T-cell (primary cell): Measurements from ENCODE around the gene DHRS4L2. TPM values are rescaled to one million over a fixed set of nuclear protein-coding genes. Genes with fewer than 3 reads are reported as not detected.
A peak's percentile ranks its signal among the peaks of the same experiment; 100 is the strongest.
"Not testable (repeated sequence)": the region's sequence is repeated elsewhere in the genome, so short reads cannot be mapped to it uniquely, and the experiment has no call there.

Experiments
- ATAC-seq, 4 experiments: fragments of 200-7000 bp in 3 of 4; fragments of 150-1000 bp in 1 of 4; cut with Tn5 transposase; replicated peaks in 1 of 4; 1 replicate in 3 of 4; 2 replicates in 1 of 4; pipeline ENCODE4 v1.10.0; 2021; ENCODE audit warnings: moderate library complexity in 3 of 4, mild to moderate bottlenecking in 2 of 4, moderate number of reproducible peaks in 1 of 4
- CTCF ChIA-PET, 2 donors: fragments of 300-600 bp; sonication (Branson Sonifier 250); formaldehyde crosslinking; loops; one replicate each; lab custom pipeline; 2022; ENCODE audit warnings: antibody characterized with exemption in 2 of 2; lab: Charles Lee
- POLR2A ChIA-PET, 2 donors: fragments of 300-600 bp; sonication (Branson Sonifier 250); formaldehyde crosslinking; loops; one replicate each; lab custom pipeline; 2022; ENCODE audit warnings: antibody characterized with exemption in 2 of 2; lab: Charles Lee
- DNase-seq, 35 experiments: peaks; one replicate each; pipeline versions ENCODE4 v3.0.0 to v3.0.0-alpha.2; 2013 to 2023
- H3K27ac ChIP-seq: one replicate; pipeline ENCODE4 v1.5.1; 2013; ENCODE audit warnings: low read length
- H3K27me3 ChIP-seq, 2 experiments: replicated peaks in 1 of 2; 1 replicate in 1 of 2; 2 replicates in 1 of 2; pipeline versions ENCODE4 v1.6.1 to v1.7.0; 2013; ENCODE audit warnings: low read length in 1 of 2, mixed read lengths in 1 of 2; ENCODE audit not compliant: control insufficient read depth in 2 of 2, insufficient read depth in 2 of 2; ENCODE audit errors: extremely low read depth in 1 of 2
- H3K36me3 ChIP-seq, 2 donors: 1 replicate in 1 of 2; 2 replicates in 1 of 2; pipeline versions ENCODE4 v1.6.1 to v1.7.0; 2013; ENCODE audit warnings: low read length in 1 of 2; ENCODE audit not compliant: control insufficient read depth in 2 of 2, insufficient read depth in 1 of 2; ENCODE audit errors: extremely low read depth in 1 of 2
- H3K4me1 ChIP-seq, 2 experiments: 1 replicate in 1 of 2; 2 replicates in 1 of 2; pipeline versions ENCODE4 v1.6.1 to v1.7.0; 2013; ENCODE audit warnings: low read length in 2 of 2, mixed read lengths in 1 of 2; ENCODE audit not compliant: insufficient read depth in 2 of 2, control insufficient read depth in 1 of 2; ENCODE audit errors: extremely low read depth in 1 of 2
- H3K4me3 ChIP-seq, 2 donors: 1 replicate in 1 of 2; 2 replicates in 1 of 2; pipeline versions ENCODE4 v1.5.1 to v1.7.0; 2013; ENCODE audit warnings: mild to moderate bottlenecking in 2 of 2, low read length in 1 of 2, moderate library complexity in 1 of 2; ENCODE audit not compliant: control insufficient read depth in 1 of 2; ENCODE audit errors: extremely low read depth in 1 of 2
- H3K9me3 ChIP-seq: 2 replicates; pipeline ENCODE4 v1.7.0; 2013
- H3K27ac Mint-ChIP-seq, 2 donors: one replicate each; pipeline ENCODE4 v1.8.0; 2020 to 2021; ENCODE audit warnings: mild to moderate bottlenecking in 2 of 2, mixed read lengths in 2 of 2
- H3K27me3 Mint-ChIP-seq, 2 donors: one replicate each; pipeline ENCODE4 v1.8.0; 2021 to 2022; ENCODE audit warnings: mixed read lengths in 2 of 2
- H3K36me3 Mint-ChIP-seq: one replicate; pipeline ENCODE4 v1.8.0; 2021; ENCODE audit warnings: mixed read lengths
- H3K4me1 Mint-ChIP-seq, 3 donors: one replicate each; pipeline ENCODE4 v1.8.0; 2020 to 2022; ENCODE audit warnings: mixed read lengths in 3 of 3, mild to moderate bottlenecking in 1 of 3
- H3K4me3 Mint-ChIP-seq, 3 donors: one replicate each; pipeline ENCODE4 v1.8.0; 2020 to 2022; ENCODE audit warnings: mild to moderate bottlenecking in 3 of 3, mixed read lengths in 3 of 3, moderate library complexity in 3 of 3
- H3K9me3 Mint-ChIP-seq, 3 donors: one replicate each; pipeline ENCODE4 v1.8.0; 2020 to 2022; ENCODE audit warnings: mixed read lengths in 3 of 3
- WGBS: methylation state at CpG from one replicate; pipeline ENCODE4 v1.1.5; 2013; ENCODE audit warnings: missing lambda C conversion rate; ENCODE audit not compliant: insufficient coverage; 5-methylcytosine and 5-hydroxymethylcytosine counted together
- total RNA-seq, 35 experiments: library from RNA in 6 of 35; stranded (reverse) in 6 of 35; fragments of 120-200 nt in 1 of 35; gene quantifications; one replicate each; pipeline versions ENCODE4 v1.2.1 to v1.2.4 and lab custom pipeline; 2013 to 2026

Gene DHRS4L2
- total RNA-seq, 5 donors from 2014 or later (not counting 1 experiment from before 2014, with no cell fraction given), result 14.0 to 21.9 (median 16.4) TPM

GRCh38 chr14:24049002-24049401 lies 60.3 kb downstream of the DHRS4L2 start:
- DNase-seq, H3K9me3 Mint-ChIP-seq, ATAC-seq, POLR2A ChIA-PET, H3K9me3 ChIP-seq, H3K27ac Mint-ChIP-seq, H3K4me3 ChIP-seq, H3K36me3 ChIP-seq, H3K27ac ChIP-seq, H3K4me3 Mint-ChIP-seq, CTCF ChIA-PET, H3K36me3 Mint-ChIP-seq: not testable (repeated sequence)
- Mint-ChIP-seq H3K27me3 (peaks cover 16 to 24% of the 10 kb centered on the region in 2 donors), H3K4me1 (peaks cover 16 to 20% (median 18%) of the 10 kb centered on the region in 3 donors)
- H3K27me3 ChIP-seq, result peaks cover 0 to 29% of the 10 kb centered on the region in 2 experiments
- WGBS, result no CpG with 5 or more reads among the region's 2 CpGs
- H3K4me1 ChIP-seq, result peaks cover 2 to 23% of the 10 kb centered on the region in 2 experiments

GRCh38 chr14:24050753-24051152 lies 62.0 kb downstream of the DHRS4L2 start:
- 80% methylated on average over 1 of the region's 8 CpGs for WGBS

GRCh38 chr14:24051176-24051788 lies 62.6 kb downstream of the DHRS4L2 start:
- ChIA-PET CTCF (no interaction called here), POLR2A (no interaction called here)
- peak in 2 of 4 experiments; percentile 9 to 12 for ATAC-seq
- Histone ChIP-seq H3K27me3 (peaks cover 0 to 39% of the 10 kb centered on the region in 2 experiments), H3K36me3 (no peaks in the 10 kb centered on the region), H3K4me1 (peaks cover 2 to 23% of the 10 kb centered on the region in 2 experiments), H3K9me3 (no peaks in the 10 kb centered on the region), H3K27ac (no peak overlapping the region), H3K4me3 (peak overlapping the region; percentile 52 to 53)
- DNase-seq, result peak in 3 of 35 experiments; percentile 5 to 25 (median 11)
- Mint-ChIP-seq H3K4me1 (peaks cover 10 to 20% (median 16%) of the 10 kb centered on the region in 3 donors), H3K27ac (no peak overlapping the region), H3K9me3 (no peaks in the 10 kb centered on the region), H3K36me3 (no peaks in the 10 kb centered on the region), H3K4me3 (peak overlapping the region; percentile 79 to 83 (median 80)), H3K27me3 (peaks cover 11 to 25% of the 10 kb centered on the region in 2 donors)
- 3% methylated on average over 3 of the region's 20 CpGs for WGBS

More at GRCh38 chr14:24050753-24051152, 62.0 kb downstream of the DHRS4L2 start:
- H3K4me3 ChIP-seq, POLR2A ChIA-PET, H3K27ac ChIP-seq, H3K9me3 ChIP-seq, H3K27ac Mint-ChIP-seq, H3K36me3 Mint-ChIP-seq, CTCF ChIA-PET, ATAC-seq, H3K36me3 ChIP-seq, H3K9me3 Mint-ChIP-seq, DNase-seq: not testable (repeated sequence)
- Histone ChIP-seq H3K27me3 (peaks cover 0 to 36% of the 10 kb centered on the region in 2 experiments), H3K4me1 (peaks cover 2 to 23% of the 10 kb centered on the region in 2 experiments)
- H3K4me3 Mint-ChIP-seq, result peak overlapping the region; percentile 79 to 83 (median 80)
- H3K4me1 Mint-ChIP-seq, result peaks cover 12 to 20% (median 16%) of the 10 kb centered on the region in 3 donors
- peaks cover 12 to 26% of the 10 kb centered on the region in 2 donors for H3K27me3 Mint-ChIP-seq

GRCh38 chr14:24051789-24052655 lies 63.3 kb downstream of the DHRS4L2 start, which contains the start of gene CARMIL3:
Gene CARMIL3 (plus strand): TSS chr14:24052009. CDS start chr14:24052154, 145 bp downstream.
- H3K27me3 Mint-ChIP-seq, result peaks cover 11 to 23% of the 10 kb centered on the region in 2 donors
- no peak within 1 kb of the TSS for H3K27ac Mint-ChIP-seq
- POLR2A ChIA-PET, result no interaction called here
- H3K4me1 ChIP-seq, result peaks cover 2 to 23% of the 10 kb centered on the region in 2 experiments
- H3K4me3 Mint-ChIP-seq, result peak within 1 kb of the TSS; percentile 79 to 83 (median 80)
- H3K36me3 ChIP-seq, result no peaks in the 10 kb centered on the region
- H3K4me1 Mint-ChIP-seq, result peaks cover 10 to 20% (median 16%) of the 10 kb centered on the region in 3 donors
- H3K9me3 Mint-ChIP-seq, result no peaks in the 10 kb centered on the region
- ATAC-seq, result peak; percentile 78 to 84 (median 80)
- WGBS, result under 1% methylated on average over 86 of the region's 92 CpGs
- H3K36me3 Mint-ChIP-seq, result no peaks in the 10 kb centered on the region
- no peak within 1 kb of the TSS for H3K27ac ChIP-seq
- peak in 32 of 35 experiments; percentile 10 to 77 (median 36) for DNase-seq
- H3K27me3 ChIP-seq, result peaks cover 0 to 42% of the 10 kb centered on the region in 2 experiments
- CTCF ChIA-PET, result no interaction called here
- no peaks in the 10 kb centered on the region for H3K9me3 ChIP-seq
- peak within 1 kb of the TSS; percentile 52 to 69 for H3K4me3 ChIP-seq

GRCh38 chr14:24052656-24053547 lies 64.2 kb downstream of the DHRS4L2 start:
- Mint-ChIP-seq H3K9me3 (no peaks in the 10 kb centered on the region), H3K27me3 (peaks cover 11 to 23% of the 10 kb centered on the region in 2 donors), H3K4me1 (peaks cover 10 to 20% (median 16%) of the 10 kb centered on the region in 3 donors), H3K36me3 (no peaks in the 10 kb centered on the region), H3K4me3 (peak overlapping the region; percentile 74 to 81 (median 80)), H3K27ac (peak overlapping the region in 1 of 2 donors; percentile 20)
- 49% methylated on average over 15 of the region's 20 CpGs for WGBS
- H3K27me3 ChIP-seq, result peaks cover 0 to 42% of the 10 kb centered on the region in 2 experiments
- CTCF ChIA-PET, result no interaction called here
- POLR2A ChIA-PET, result no interaction called here
- H3K4me3 ChIP-seq, result peak overlapping the region; percentile 52 to 69
- no peak overlapping the region for H3K27ac ChIP-seq
- ATAC-seq (peak in 1 of 4 experiments; percentile 14), DNase-seq (peak in 5 of 35 experiments; percentile 3 to 46 (median 15))
- H3K9me3 ChIP-seq, result no peaks in the 10 kb centered on the region
- H3K36me3 ChIP-seq, result no peaks in the 10 kb centered on the region
- H3K4me1 ChIP-seq, result peaks cover 2 to 23% of the 10 kb centered on the region in 2 experiments
